HUES6 (cell line): ENCODE results near the gene GPR84.
A peak's percentile ranks its signal among the peaks of the same experiment; 100 is the strongest.

Experiments used
- H3K27ac ChIP-seq: 2 replicates; pipeline ENCODE4 v1.7.0; 2013; ENCODE audit warnings: low read depth, mild to moderate bottlenecking, low read length, inconsistent platforms
- H3K27me3 ChIP-seq: 2 replicates; pipeline ENCODE4 v1.6.1; 2013; ENCODE audit warnings: low read length; ENCODE audit not compliant: control insufficient read depth, insufficient read depth
- H3K36me3 ChIP-seq: 2 replicates; pipeline ENCODE4 v1.6.1; 2013; ENCODE audit warnings: low read length; ENCODE audit not compliant: control insufficient read depth, insufficient read depth
- H3K4me1 ChIP-seq: 2 replicates; pipeline ENCODE4 v1.6.1; 2013; ENCODE audit warnings: low read length; ENCODE audit not compliant: control insufficient read depth, insufficient read depth
- H3K4me3 ChIP-seq: 2 replicates; pipeline ENCODE4 v1.5.1; 2013; ENCODE audit warnings: low read depth, low read length
- H3K9ac ChIP-seq: one replicate; pipeline ENCODE4 v1.6.1; 2013; ENCODE audit warnings: mild to moderate bottlenecking, low read length
- H3K9me3 ChIP-seq: 2 replicates; pipeline ENCODE4 v1.6.1; 2013; ENCODE audit warnings: low read depth, low read length; ENCODE audit not compliant: control insufficient read depth, insufficient read depth

Gene GPR84

DNA sequence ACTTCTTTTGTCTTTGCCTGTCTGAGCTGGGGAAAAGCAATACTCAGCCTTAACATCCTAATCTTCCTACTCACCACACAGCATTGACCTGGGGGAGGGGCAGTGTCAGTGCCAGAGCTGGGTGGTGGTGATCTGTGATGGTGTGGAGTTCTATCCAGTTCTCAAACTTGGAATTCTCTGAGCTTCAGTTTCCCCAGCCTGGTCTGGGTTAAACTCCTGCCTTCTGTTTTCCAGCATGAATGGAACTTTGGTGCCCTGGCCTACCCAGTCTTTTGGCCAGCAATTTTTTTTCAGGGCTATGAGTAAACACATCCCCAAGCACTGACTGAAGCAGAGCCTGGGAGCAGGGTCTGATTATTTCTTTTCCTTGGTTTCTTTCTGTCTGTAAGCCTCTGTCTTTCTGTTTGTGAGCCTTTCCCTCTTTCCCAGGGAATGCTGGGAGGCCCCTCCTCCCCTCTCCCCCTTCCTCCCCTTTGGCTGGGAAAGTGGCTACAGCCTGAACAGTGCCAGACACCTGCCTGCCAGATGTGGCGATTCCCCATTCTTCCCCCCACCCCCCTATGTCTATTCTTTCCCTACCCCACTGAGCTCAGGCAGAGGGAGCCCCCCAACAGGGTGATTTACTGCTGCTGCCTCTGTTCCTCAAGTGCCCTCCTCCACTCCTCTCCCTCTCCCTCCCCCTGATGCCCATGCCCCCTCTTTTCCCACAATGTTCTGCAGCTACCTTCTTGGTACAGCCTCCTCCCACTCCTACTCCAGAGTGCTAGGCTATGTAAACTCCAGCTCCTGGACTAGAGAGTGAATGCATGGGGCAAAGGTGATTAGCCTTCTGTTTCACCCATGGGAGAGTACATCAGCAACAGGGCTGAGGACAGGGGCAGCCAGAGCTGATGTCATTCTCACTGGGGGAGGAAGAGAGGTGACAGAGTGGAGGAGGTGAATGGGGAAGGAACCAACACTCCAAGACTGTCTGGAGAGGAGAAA is 11.1 kb downstream of the GPR84 start:
- Histone ChIP-seq H3K4me1 (peaks cover 76% of the 10 kb centered on the region), H3K36me3 (peaks cover 18% of the 10 kb centered on the region), H3K27me3 (no peaks in the 10 kb centered on the region), H3K27ac (no peak overlapping the region; the same call in 1 of the 2 replicates), H3K4me3 (peak overlapping the region; percentile 62), H3K9ac (peak overlapping the region; percentile 62), H3K9me3 (no peaks in the 10 kb centered on the region)

DNA sequence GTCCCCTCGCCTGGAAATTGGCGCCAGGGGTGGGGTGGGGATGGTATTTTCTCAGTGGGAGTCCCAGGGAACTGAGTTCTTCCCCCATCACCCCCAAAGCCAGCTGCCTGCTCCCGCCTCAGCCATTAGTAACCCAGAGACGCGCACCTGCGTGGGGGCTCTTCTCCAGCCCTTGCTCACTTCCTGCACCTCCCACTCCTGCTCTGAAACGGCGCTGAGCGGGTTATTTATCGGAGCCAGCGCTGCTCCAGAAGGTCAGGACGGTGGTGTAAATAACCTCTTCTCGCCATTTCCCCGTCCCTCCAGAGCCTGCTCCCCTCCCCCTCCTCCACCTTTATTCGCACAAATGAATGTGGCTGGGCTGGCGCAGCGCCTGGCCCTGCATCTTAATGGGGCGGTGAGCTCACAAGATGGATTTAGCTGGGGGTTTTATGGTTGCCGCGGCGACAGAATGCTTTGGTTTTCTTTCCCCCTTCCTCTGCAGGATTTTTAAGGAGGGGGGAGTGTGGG is 12.2 kb downstream of the GPR84 start:
- peak overlapping the region; percentile 37; the same call in 1 of the 2 replicates for H3K27ac ChIP-seq
- H3K36me3 ChIP-seq: peaks cover 29% of the 10 kb centered on the region
- peak overlapping the region; percentile 62 for H3K9ac ChIP-seq
- H3K4me3 ChIP-seq: peak overlapping the region; percentile 62
- no peaks in the 10 kb centered on the region for H3K9me3 ChIP-seq
- no peaks in the 10 kb centered on the region for H3K27me3 ChIP-seq
- peaks cover 67% of the 10 kb centered on the region for H3K4me1 ChIP-seq

DNA sequence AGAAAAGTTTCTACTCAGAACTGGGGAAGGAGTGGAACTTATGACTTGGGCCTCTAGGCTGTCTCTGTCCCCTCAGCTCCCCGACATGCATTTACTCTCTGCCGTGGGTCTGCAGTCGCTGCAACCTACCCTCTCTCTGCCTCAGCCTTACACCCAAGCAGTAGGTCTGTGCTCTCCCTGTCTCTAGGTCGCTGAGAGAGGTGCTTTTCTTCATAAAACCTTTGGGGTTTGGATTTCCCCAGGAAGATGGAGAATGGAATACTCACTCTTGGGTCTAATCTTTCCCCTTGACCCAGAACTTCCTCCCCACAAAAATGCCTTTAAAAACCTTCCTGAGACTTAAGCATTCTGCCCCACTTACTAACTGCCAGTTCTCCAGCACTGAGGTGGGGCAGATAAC is 12.9 kb downstream of the GPR84 start:
- Histone ChIP-seq H3K27me3 (no peaks in the 10 kb centered on the region), H3K27ac (0 out of 2 replicates have a peak overlapping the region, but pooled peaks have one; percentile 6), H3K9me3 (no peaks in the 10 kb centered on the region), H3K36me3 (peaks cover 31% of the 10 kb centered on the region), H3K9ac (peak overlapping the region; percentile 13), H3K4me3 (peak overlapping the region; percentile 62; the same call in 1 of the 2 replicates), H3K4me1 (peaks cover 60% of the 10 kb centered on the region)

DNA sequence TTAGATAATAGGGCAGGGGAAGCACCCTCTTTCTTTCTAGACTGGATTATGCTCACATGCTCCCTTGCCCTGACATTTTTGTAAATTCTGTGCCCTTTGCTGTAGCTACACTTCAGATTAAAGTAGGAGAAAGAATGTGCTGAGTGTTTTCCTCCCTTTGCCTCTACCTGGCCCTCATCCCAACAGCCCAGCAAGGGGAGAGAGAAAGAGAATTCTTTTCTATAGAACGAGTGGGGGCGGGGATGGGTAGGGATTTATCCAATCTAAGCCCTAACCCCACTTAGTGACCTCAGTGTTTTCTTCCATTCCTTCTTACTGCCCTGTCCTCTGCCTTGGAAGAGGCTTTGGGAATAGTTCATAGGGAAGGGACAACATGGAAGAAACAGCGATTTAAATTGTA is 13.5 kb downstream of the GPR84 start:
- H3K27ac ChIP-seq: no peak overlapping the region
- no peaks in the 10 kb centered on the region for H3K27me3 ChIP-seq
- H3K36me3 ChIP-seq: peaks cover 34% of the 10 kb centered on the region
- no peak overlapping the region for H3K9ac ChIP-seq
- H3K9me3 ChIP-seq: no peaks in the 10 kb centered on the region
- peaks cover 54% of the 10 kb centered on the region for H3K4me1 ChIP-seq
- no peak overlapping the region for H3K4me3 ChIP-seq

DNA sequence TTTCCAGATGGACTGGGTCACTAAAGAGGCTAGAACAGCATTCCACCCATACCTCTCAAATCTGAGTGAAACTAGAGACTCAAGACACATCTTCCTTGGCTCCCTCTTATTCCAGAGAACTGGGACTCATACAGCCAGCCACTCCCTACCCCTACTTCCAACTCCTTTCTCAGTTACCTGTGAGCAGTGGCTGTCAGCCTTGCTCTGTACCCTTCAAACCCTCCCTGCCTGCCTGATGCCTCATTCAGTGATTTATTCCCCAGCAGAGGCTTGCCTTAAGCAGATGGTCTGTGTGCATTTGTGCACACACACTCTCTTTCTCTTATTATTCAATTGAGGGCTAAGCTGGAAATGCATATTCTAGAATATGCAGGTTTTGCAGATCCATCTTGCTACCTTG is 14.6 kb downstream of the GPR84 start:
- Histone ChIP-seq H3K9ac (no peak overlapping the region), H3K27ac (no peak overlapping the region), H3K9me3 (no peaks in the 10 kb centered on the region), H3K36me3 (peaks cover 44% of the 10 kb centered on the region), H3K4me1 (peaks cover 43% of the 10 kb centered on the region), H3K27me3 (no peaks in the 10 kb centered on the region), H3K4me3 (no peak overlapping the region)

DNA sequence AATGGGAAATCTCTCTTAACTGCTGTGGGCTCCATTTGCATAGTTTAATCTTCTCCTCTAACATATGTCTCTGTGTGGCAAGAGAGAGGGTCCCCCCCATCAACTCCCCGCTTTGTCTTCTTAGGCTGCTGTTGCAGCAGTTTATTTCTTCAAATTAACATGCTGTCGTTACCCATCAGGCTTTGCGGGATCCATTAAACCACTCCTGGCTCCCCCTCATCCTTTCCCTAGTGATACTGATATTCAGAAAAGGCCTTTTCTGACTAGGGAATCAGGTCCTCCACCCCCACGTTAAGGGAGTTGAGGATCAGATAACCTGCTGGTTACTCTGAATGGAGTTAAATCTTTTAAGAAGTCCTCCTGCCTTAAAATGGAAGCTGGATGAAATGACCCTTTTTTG is 15.2 kb downstream of the GPR84 start:
- peaks cover 42% of the 10 kb centered on the region for H3K4me1 ChIP-seq
- H3K27me3 ChIP-seq: no peaks in the 10 kb centered on the region
- no peak overlapping the region for H3K9ac ChIP-seq

DNA sequence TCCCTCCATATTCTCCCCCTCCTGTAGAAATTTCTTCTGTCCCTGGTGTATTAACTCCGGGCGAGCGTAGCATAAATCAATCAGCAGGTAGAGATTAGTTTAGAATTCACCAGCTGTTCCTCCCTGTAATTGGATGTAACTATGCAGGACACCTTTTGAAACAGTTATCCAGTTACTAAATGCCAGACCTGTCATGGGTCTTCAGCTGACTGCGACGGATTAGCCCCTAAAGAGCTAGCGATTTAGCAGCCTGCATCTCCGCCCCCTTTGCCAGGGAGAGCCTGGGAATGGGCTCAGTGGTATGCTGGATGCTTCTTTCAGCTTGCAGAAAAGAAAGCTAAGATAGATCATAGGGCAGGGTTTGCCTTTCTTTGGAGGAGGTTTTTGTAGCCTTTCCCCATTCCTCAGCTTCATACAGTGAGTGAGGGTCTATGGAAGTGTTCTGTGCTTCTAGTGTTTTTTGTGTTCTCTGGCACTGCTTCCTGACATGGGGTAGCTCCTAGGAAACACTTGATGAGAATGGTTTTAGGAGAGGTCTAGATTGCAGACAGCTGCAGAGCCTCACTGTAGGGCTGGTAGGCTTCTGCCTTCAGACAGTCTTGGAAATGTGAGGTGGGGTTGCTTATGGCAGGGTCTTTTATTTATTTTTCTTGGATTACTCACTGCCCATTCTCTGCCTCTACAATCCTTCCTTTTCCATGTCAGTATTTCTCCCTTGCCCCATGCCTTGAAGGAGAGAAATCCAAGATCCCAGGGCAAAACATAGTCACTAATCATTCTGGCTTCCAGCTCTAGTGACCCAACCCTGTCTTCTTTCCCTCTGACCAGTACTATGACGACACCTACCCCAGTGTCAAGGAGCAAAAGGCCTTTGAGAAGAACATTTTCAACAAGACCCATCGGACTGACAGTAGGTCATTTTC is 22.6 kb downstream of the GPR84 start:
- Histone ChIP-seq H3K36me3 (peaks cover 52% of the 10 kb centered on the region), H3K27ac (no peak overlapping the region), H3K9ac (no peak overlapping the region), H3K4me1 (peaks cover 14% of the 10 kb centered on the region), H3K27me3 (no peaks in the 10 kb centered on the region), H3K9me3 (no peaks in the 10 kb centered on the region), H3K4me3 (no peak overlapping the region)

More for the DNA sequence above, 15.2 kb downstream of the GPR84 start:
- no peak overlapping the region for H3K4me3 ChIP-seq
- peaks cover 46% of the 10 kb centered on the region for H3K36me3 ChIP-seq
- no peak overlapping the region for H3K27ac ChIP-seq
- no peaks in the 10 kb centered on the region for H3K9me3 ChIP-seq

DNA sequence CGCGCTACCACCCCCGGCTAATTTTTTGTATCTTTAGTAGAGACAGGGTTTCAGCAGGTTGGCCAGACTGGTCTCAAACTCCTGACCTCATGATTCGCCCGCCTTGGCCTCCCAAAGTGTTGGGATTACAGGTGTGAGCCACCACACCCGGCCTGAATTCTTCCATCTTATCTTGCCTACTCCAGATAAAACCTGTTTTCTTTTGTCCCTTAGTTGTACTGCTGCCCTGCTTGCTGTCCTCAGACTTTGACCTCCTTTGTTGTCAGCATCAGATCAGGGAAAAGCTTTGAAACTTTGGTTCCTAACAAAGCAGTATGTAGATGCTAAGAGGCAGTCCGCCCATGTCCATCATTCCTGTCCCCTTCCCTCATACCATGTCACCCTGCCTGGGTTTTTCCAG is 23.4 kb downstream of the GPR84 start:
- no peak overlapping the region for H3K4me3 ChIP-seq
- peaks cover 50% of the 10 kb centered on the region for H3K36me3 ChIP-seq
- no peaks in the 10 kb centered on the region for H3K9me3 ChIP-seq
- no peak overlapping the region for H3K9ac ChIP-seq
- no peaks in the 10 kb centered on the region for H3K27me3 ChIP-seq
- H3K27ac ChIP-seq: no peak overlapping the region
- H3K4me1 ChIP-seq: peaks cover 14% of the 10 kb centered on the region

DNA sequence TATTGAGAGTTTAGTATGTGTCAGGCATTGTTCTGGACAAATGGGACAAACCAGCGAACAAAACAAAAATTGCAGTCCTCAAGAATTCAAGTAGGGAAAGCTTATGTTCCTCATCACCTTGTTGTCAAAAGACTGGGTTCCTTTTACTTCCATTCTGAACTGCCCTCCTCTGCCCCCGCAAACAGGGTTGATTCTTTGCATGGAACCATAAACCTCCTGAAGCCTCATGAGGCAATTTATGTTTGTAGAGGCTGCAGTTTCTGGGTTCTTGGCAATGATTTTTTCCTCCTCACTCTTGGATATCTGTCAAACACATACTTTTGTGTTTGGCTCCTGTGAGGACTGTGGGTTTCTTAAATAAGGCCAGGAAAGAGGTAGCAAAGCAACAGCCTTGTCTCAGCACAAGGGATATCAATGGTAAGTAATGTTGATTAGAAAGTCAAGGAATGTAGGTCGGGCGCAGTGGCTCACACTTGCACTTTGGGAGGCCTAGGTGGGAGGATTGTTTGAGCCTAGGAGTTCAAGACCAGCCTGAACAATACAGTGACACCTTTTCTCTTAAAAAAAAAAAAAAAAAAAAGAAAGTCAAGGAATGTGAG is 25.5 kb downstream of the GPR84 start:
- no peaks in the 10 kb centered on the region for H3K9me3 ChIP-seq
- no peak overlapping the region for H3K4me3 ChIP-seq
- 0 out of 2 replicates have a peak overlapping the region, but pooled peaks have one; percentile 15 for H3K27ac ChIP-seq
- peaks cover 14% of the 10 kb centered on the region for H3K4me1 ChIP-seq
- H3K27me3 ChIP-seq: no peaks in the 10 kb centered on the region
- no peak overlapping the region for H3K9ac ChIP-seq
- peaks cover 35% of the 10 kb centered on the region for H3K36me3 ChIP-seq

DNA sequence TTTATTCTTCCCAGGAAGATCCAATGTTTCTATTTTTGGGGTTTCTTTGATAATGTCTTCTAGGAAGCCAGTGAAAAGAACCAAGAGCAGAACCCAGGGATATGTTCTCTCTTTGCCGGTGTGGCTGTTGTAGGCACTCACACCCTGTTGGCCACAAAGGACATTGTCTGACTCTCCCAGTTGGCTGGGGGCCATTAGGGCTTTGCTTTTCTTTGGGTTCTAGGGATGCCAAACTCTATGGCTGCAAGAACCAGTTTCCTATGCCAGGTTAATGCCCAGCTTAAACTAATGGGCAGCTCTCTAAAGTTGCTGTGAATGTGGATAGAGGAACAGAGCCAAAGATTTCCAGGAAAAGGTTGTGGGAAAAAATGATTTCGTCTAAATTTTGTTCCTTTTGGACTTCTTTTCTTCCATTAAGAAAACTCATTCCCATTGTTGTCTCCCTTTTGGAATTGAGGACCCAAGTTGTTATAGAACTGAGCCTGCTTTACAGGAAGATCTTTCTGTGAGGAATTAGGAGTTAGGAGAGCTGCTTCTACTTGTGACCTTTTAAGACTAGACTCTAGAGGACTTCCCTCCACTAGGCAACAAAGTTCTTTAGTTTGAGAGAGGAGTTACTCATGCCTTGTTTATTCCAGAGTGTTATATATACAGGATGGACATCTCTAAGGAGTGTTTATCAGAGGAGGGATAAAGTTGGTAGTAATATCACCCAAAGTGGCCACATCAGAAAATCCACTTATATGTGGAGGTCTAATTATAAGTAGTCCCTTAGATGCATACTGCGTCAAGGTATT is 26.2 kb downstream of the GPR84 start:
- no peaks in the 10 kb centered on the region for H3K9me3 ChIP-seq
- no peaks in the 10 kb centered on the region for H3K27me3 ChIP-seq
- H3K36me3 ChIP-seq: peaks cover 30% of the 10 kb centered on the region
- H3K4me1 ChIP-seq: peaks cover 14% of the 10 kb centered on the region
- H3K4me3 ChIP-seq: no peak overlapping the region
- H3K27ac ChIP-seq: no peak overlapping the region
- no peak overlapping the region for H3K9ac ChIP-seq
